Muscle layer of duodenum (tissue), 2 donors: ENCODE data around the gene SUMO3.

ENCODE experiments used
- H3K27ac ChIP-seq: one replicate; pipeline ENCODE4 v1.7.0; 2013; ENCODE audit warnings: mild to moderate bottlenecking, low read length
- H3K27me3 ChIP-seq: one replicate; pipeline ENCODE4 v1.7.0; 2013; ENCODE audit warnings: low read depth, mild to moderate bottlenecking, control low read depth, low read length
- H3K36me3 ChIP-seq, 2 donors: one replicate each; pipeline ENCODE4 v1.7.0; 2013; ENCODE audit warnings: low read length in 2 of 2, control low read depth in 1 of 2, mild to moderate bottlenecking in 1 of 2; ENCODE audit not compliant: insufficient read depth in 2 of 2, control insufficient read depth in 1 of 2
- H3K4me1 ChIP-seq, 2 donors: one replicate each; pipeline ENCODE4 v1.7.0; 2013; ENCODE audit warnings: low read length in 2 of 2, mild to moderate bottlenecking in 2 of 2, control low read depth in 1 of 2, moderate library complexity in 1 of 2; ENCODE audit not compliant: insufficient read depth in 2 of 2, control insufficient read depth in 1 of 2
- H3K4me3 ChIP-seq, 2 donors: one replicate each; pipeline ENCODE4 v1.7.0; 2013; ENCODE audit warnings: low read length in 2 of 2, low read depth in 1 of 2, mild to moderate bottlenecking in 1 of 2
- H3K9me3 ChIP-seq, 2 donors: one replicate each; pipeline ENCODE4 v1.7.0; 2013; ENCODE audit warnings: low read length in 2 of 2, control low read depth in 1 of 2, mild to moderate bottlenecking in 1 of 2; ENCODE audit not compliant: control insufficient read depth in 1 of 2
- donor health status: healthy.

The SUMO3 gene

GRCh38 chr21:44797775-44798174 is 20.1 kb downstream of the SUMO3 start:
- peaks cover 15 to 21% of the 10 kb centered on the region in 2 donors for H3K36me3 ChIP-seq
- H3K9me3 ChIP-seq: no peaks in the 10 kb centered on the region
- no peak overlapping the region for H3K27ac ChIP-seq
- no peaks in the 10 kb centered on the region for H3K27me3 ChIP-seq
- no peak overlapping the region for H3K4me3 ChIP-seq
- H3K4me1 ChIP-seq: peaks cover 9 to 34% of the 10 kb centered on the region in 2 donors

GRCh38 chr21:44795342-44795741 is 22.5 kb downstream of the SUMO3 start:
- Histone ChIP-seq H3K36me3 (peaks cover 19 to 21% of the 10 kb centered on the region in 2 donors), H3K27ac (no peak overlapping the region), H3K9me3 (no peaks in the 10 kb centered on the region), H3K4me3 (no peak overlapping the region), H3K27me3 (no peaks in the 10 kb centered on the region), H3K4me1 (peaks cover 7 to 20% of the 10 kb centered on the region in 2 donors)

- Histone ChIP-seq H3K36me3 (peaks cover 15 to 17% of the 10 kb centered on the region in 2 donors), H3K4me3 (no peak overlapping the region), H3K4me1 (peaks cover 7 to 9% of the 10 kb centered on the region in 2 donors), H3K27ac (no peak overlapping the region), H3K27me3 (no peaks in the 10 kb centered on the region), H3K9me3 (no peaks in the 10 kb centered on the region)
Measured at GRCh38 chr21:44793592-44794374, 24.1 kb downstream of the SUMO3 start.

GRCh38 chr21:44792702-44793591 is 24.9 kb downstream of the SUMO3 start:
- H3K27me3 ChIP-seq: no peaks in the 10 kb centered on the region
- peaks cover 9 to 17% of the 10 kb centered on the region in 2 donors for H3K36me3 ChIP-seq
- no peak overlapping the region for H3K4me3 ChIP-seq
- H3K4me1 ChIP-seq: peaks cover 7 to 9% of the 10 kb centered on the region in 2 donors
- no peaks in the 10 kb centered on the region for H3K9me3 ChIP-seq
- no peak overlapping the region for H3K27ac ChIP-seq

- Histone ChIP-seq H3K36me3 (peaks cover 6 to 16% of the 10 kb centered on the region in 2 donors), H3K4me3 (no peak overlapping the region), H3K27me3 (no peaks in the 10 kb centered on the region), H3K9me3 (no peaks in the 10 kb centered on the region), H3K27ac (no peak overlapping the region), H3K4me1 (peaks cover 7 to 9% of the 10 kb centered on the region in 2 donors)
Measured at GRCh38 chr21:44791993-44792392, 25.9 kb downstream of the SUMO3 start.

GRCh38 chr21:44791246-44791645 is 26.6 kb downstream of the SUMO3 start:
- Histone ChIP-seq H3K9me3 (no peaks in the 10 kb centered on the region), H3K4me1 (peaks cover 7 to 9% of the 10 kb centered on the region in 2 donors), H3K36me3 (peaks cover 0 to 8% of the 10 kb centered on the region in 2 donors), H3K27ac (no peak overlapping the region), H3K27me3 (no peaks in the 10 kb centered on the region), H3K4me3 (no peak overlapping the region)

GRCh38 chr21:44790368-44790767 is 27.5 kb downstream of the SUMO3 start:
- H3K4me3 ChIP-seq: no peak overlapping the region
- no peak overlapping the region for H3K27ac ChIP-seq
- H3K4me1 ChIP-seq: peaks cover 7 to 17% of the 10 kb centered on the region in 2 donors
- peaks cover 0 to 4% of the 10 kb centered on the region in 2 donors for H3K36me3 ChIP-seq
- no peaks in the 10 kb centered on the region for H3K27me3 ChIP-seq
- no peaks in the 10 kb centered on the region for H3K9me3 ChIP-seq

- peaks cover 0 to 4% of the 10 kb centered on the region in 2 donors for H3K36me3 ChIP-seq
- no peak overlapping the region for H3K4me3 ChIP-seq
- H3K9me3 ChIP-seq: no peaks in the 10 kb centered on the region
- H3K27ac ChIP-seq: no peak overlapping the region
- H3K27me3 ChIP-seq: no peaks in the 10 kb centered on the region
- H3K4me1 ChIP-seq: peaks cover 7 to 17% of the 10 kb centered on the region in 2 donors
Measured at GRCh38 chr21:44789880-44790279, 28.0 kb downstream of the SUMO3 start.

- Histone ChIP-seq H3K27ac (no peak overlapping the region), H3K9me3 (no peaks in the 10 kb centered on the region), H3K4me1 (peaks cover 0 to 8% of the 10 kb centered on the region in 2 donors), H3K36me3 (peaks cover 4 to 6% of the 10 kb centered on the region in 2 donors), H3K4me3 (no peak overlapping the region), H3K27me3 (no peaks in the 10 kb centered on the region)
Measured at GRCh38 chr21:44785620-44786335, 32.1 kb downstream of the SUMO3 start.

GRCh38 chr21:44784810-44785209 is 33.1 kb downstream of the SUMO3 start:
- H3K27ac ChIP-seq: no peak overlapping the region
- no peak overlapping the region for H3K4me3 ChIP-seq
- peaks cover 0 to 8% of the 10 kb centered on the region in 2 donors for H3K4me1 ChIP-seq
- no peaks in the 10 kb centered on the region for H3K27me3 ChIP-seq
- peaks cover 6 to 8% of the 10 kb centered on the region in 2 donors for H3K36me3 ChIP-seq
- H3K9me3 ChIP-seq: no peaks in the 10 kb centered on the region
